Activated naive CD4-positive, alpha-beta T cell (primary cell): Measurements from ENCODE around the gene DMXL2.
"Not testable (repeated sequence)": the region's sequence is repeated elsewhere in the genome, so short reads cannot be mapped to it uniquely, and the experiment has no call there.

Source experiments
- DNase-seq, 4 experiments: peaks; one replicate each; lab custom pipeline; 2025; lab: John Stamatoyannopoulos, UW

The DMXL2 gene

DNA sequence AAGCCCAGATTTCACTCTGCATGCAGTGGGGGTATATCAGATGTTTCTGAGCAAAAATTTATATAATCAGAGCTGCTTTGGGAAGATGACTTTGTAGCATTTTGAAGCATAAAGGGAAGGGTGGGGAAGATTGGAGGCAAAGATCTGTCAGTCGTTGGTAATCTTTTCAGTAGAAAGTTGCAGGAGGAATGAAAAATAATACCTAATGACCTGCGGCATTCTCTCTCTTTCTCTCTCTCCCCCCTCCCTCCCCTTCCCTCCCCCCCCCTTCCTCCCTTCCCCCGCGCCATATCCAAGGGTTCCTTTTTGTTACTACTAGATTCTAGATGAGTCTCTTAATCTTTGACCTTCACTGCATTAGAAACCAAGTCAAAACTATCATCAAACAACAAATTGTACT is 1.5 kb upstream of the DMXL2 start:
- no peak for DNase-seq

DNA sequence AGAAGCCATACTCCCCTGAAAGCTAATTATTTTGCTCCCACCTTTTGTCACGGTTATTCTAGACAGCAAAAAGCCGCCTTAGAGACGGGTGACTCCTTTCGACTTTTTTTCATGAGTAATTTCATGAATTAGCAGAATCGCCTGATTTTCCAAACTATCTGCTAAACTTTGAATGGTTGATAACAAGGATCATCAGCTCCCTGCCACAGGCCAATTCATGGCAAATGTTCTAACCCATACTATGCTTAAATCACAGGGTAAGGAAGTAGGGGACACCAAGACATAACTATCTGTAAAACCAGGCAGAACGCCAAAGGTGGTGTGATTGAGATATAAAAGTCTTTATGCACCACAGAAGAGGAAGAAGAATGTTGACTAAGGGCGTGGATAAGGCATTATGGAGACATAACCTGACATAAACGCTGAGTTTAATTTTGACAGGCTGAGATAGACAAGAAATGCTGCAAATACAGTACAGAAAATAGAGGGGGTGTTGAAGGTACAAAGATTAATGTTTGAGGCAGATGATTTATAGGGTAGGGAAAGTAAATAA is 891 bp upstream of the DMXL2 start:
- no peak for DNase-seq

DNA sequence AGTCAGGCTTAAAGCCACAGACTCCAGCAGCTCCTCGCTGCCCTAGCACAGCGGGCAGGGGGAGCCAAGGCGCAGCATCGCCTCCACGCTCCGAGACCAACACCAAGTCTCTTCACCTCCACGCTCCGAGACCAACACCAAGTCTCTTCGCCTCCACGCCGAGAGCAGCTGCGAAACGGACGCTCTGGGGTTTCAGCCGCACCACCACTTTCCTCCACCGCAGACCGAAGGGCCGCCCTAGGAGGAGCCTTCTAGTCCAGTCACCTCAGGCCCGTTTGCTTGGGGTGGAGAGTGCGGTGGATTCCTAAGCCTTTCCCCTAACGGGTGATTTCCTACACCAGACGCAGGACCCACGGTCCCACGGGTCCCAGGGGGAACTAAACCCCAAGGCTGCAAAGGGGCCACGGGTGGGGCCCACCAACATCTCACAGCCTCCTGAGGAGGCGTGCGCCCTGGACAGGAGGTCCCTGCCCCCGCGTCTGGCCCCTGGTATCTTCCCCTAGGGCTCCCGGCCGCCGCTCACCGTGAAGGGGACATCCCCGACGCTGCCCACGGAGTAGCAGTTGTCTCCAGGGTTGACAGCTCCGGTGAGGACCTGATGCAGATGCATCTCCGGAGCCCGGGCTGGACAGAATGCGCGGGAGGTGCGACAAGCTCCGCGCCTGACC is 501 bp downstream of the DMXL2 start:
- peak in 3 of 4 experiments; percentile 1 to 5 (median 3) for DNase-seq

DNA sequence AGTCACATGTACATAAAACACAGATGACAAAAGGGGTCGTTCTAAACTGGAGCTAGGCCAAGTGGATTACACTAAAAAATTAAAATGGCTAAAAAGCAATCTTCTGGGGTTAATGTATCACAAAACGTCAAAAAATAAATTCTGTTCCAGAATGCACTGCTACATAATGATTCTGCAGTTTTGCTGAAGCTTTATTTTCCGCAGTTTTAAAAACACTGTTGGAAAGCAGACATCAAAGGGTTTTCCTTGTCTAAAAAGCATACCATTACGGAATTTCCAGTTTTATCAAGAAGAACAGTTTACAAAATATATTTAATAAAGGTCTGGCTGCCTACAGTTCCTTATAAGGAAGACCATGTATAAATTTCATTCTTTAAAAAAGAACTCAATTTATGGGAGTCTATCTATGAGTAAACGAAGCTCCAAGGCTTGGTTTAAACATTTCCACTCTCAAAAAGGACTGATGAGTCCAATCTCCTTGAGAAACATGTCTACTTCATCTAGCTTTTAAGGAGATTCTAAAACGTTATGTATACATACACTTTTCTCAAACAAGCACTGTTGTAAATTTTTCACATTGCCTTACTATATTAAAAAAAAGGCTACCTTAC is 1.3 kb downstream of the DMXL2 start:
- no peak for DNase-seq

DNA sequence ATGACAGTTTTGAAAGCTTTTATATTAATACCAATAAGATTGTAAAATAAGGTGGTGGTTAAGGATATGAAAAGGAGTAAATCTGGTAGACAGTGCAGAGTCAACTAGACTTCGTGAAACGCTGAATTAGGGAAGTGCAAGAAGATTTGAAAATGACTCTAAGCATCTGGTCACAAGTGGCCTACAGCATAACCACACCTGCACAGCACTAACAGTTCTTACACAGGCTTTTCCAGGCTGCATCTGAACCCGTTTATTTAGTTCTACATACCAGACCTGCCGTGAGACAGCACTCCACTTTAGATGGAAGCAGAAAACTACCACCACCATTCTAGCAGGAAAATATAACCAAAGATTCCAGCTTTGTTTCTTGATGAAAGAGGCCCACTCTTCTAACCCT is 1.9 kb downstream of the DMXL2 start:
- no peak for DNase-seq

DNA sequence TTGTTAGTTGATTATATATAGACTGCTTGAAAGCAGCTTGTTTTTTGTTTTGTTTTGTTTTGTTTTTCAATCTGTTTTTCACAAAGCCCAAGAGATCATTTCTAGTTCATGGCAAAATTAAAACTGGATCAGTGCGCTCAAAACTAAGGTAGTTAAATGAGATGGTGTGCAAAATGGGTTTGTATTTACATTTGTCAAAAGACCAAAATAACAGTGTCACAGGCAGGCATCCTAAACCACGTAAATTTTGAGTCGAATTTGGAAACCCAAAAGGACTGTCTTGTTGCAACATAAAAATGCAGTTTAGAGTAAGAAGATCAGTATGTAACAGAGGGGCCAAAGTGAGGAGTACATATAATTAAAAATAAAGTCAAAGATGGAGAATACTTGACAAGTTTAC is 2.4 kb downstream of the DMXL2 start:
- DNase-seq, result no peak

DNA sequence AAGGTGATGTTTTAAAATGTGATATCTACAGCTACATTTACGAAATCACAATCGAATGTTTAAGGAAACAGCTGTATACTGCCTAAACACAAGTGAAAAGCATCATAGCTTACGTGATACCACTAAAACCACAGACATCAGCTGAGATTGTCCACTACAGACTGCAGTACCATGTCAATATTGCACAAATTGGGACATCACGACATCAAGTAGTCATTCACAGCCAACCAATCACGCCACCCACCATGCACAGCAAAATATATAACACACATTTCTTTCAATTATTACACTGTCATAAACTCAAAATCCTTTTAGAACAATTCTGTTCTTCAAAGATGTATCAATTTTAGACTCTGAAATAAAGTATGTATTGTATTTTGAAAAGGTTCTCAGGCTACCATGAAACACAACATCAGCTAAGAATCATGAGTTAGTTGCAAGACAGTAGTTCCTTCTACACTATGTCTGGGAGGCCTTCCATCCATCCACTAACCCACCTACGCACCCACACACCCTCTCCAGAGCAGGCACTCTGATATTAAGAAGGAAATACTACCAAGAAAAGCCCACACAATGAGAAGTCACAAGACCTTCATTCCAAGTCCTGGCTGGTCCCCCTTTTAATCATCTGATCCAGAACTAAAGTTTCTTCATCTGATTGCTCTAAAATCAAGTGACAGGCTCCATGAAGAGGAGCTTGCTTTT is 3.1 kb downstream of the DMXL2 start:
- no peak for DNase-seq

DNA sequence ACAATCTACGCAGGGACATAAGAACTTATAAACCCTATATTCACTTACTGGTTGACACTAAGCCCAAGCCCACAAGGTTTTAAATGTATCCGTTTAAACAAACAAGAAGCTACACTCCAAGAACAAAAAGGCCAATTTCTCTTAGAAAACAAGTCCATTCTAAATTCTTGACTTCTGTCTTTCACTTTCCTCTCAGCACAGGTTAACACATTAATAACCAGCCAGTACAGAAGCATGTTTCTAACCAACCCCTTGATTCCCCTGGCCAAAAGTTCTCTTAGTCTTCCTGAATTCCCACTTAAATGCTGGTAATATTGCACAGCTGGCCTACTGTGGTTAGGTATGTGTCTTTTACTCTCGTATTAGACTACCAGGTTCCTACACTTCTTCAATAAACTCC is 4.7 kb downstream of the DMXL2 start:
- DNase-seq, result no peak

DNA sequence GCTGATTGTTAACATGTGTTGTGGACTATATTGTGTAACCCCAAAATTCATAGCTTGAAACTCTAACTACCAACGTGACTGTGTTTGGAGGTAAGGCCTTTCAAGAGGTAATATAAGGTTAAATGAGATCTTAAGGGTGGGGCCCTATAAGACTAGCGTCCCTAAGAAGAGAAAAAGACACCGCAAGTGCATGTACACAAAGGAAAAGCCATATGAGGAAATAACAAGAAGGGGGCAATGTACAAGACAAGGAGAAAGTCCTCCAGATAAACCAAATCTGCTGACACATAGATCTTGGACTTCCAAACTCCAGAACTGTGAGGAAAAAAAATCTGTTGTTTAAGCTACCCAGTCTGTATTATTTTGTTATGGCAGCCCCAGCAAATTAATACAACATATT is 8.6 kb downstream of the DMXL2 start:
- no peak for DNase-seq

DNA sequence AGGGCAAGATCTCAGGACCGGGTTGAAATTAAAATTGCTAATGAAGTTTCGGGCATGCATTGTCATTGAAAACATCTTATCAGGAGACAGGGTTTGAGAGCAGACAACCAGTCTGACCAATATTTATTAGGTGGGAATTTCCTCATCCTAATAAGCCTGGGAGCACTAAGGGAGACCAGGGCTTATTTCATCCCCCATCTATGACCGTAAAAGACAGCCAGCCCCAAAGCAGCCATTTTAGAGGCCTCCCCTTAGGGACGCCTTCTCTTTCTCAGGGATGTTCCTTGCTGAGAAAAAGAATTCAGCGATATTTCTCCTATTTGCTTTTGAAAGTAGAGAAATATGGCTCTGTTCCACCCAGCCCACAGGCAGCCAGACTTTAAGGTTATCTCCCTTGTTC is 9.9 kb downstream of the DMXL2 start:
- not testable (repeated sequence) for DNase-seq

DNA sequence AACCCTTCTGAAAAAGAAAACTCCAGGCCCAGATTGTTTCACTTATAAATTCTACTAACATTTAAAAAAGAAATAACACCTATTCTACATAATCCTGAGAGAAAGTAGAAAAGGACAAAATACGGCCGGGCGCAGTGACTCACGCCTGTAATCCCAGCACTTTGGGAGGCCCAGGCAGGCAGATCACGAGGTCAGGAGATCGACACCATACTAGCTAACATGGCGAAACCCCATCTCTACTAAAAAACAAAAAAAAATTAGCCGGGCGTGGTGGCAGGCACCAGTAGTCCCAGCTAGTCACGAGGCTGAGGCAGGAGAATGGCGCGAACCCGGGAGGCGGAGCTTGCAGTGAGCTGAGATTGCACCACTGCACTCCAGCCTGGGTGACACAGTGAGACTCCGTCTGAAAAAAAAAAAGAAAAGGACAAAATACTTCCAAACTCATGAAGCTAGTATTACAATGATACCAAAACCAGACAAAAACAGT is 19.1 kb downstream of the DMXL2 start:
- not testable (repeated sequence) for DNase-seq

DNA sequence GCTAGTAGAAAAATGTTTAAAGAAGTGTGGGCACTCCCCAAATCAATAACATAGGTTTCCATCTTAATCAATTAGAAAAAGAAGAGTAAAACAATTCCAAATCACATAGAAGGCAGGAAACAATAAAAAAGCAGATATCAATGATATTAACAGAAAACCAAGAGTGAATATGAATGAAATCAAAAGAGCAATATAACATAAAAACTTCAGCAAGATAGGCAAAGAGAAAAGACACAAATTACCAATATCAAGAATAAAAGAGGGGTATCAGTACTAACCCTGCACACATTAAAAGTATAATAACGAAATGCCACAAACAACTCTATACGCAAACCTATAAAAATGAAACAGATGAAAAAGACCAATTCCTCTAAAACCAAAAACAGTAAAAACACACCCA is 19.6 kb downstream of the DMXL2 start:
- no peak for DNase-seq

DNA sequence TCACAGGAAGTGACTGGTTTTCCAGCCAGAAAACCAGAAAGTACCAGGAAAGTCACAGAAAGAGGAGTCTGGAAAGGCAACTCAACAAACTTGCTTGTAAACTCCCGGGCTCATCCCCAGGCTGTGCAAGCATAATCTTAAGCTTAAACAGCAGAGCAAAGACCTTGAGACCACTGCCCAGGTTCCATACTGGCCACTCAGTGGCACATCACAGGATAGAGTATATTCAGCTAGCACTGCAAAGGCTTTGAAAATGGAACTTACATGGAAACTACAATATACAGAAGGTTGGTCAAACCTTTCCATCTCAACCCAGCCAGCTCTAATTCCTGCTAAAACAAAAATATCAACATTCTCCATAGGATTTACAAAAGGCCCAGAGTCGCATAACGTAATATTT is 20.1 kb downstream of the DMXL2 start:
- no peak for DNase-seq

DNA sequence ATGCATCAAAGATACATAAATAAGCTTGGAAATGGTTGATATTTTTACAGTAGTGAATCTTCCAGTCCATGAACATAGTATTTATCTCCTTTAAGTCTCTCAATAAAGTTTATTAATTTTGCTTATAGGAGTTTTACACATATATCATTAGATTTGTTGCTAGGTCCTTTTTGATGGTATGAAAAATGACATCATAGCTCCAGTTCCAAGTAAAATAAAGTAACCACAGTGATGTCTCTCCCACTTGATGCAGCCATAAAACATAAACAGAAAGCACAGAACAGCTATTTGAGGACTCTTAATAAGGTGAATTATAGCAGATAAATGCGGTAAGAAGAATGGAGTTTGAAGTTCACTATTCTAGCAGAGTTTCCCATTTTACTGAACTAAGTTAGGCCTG is 20.8 kb downstream of the DMXL2 start:
- no peak for DNase-seq

DNA sequence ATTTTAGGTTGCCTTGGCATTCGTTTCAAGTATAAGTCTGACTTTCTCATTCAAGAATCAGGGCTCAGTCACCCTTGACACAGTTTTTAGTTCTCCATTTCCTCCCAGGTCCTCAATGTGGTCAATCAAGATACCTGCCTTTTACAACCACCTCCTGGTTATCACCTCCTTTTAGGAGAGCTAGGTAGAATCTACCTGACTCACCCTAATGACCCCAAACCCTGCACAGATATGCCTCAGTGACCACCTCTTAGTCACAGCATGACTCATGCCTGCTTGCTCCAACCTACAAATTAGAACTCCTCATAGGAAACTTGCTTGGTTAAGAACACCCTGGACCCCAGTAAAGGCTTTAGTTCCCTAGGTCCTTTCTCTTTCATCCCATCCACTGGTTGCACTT is 22.5 kb downstream of the DMXL2 start:
- DNase-seq, result no peak

DNA sequence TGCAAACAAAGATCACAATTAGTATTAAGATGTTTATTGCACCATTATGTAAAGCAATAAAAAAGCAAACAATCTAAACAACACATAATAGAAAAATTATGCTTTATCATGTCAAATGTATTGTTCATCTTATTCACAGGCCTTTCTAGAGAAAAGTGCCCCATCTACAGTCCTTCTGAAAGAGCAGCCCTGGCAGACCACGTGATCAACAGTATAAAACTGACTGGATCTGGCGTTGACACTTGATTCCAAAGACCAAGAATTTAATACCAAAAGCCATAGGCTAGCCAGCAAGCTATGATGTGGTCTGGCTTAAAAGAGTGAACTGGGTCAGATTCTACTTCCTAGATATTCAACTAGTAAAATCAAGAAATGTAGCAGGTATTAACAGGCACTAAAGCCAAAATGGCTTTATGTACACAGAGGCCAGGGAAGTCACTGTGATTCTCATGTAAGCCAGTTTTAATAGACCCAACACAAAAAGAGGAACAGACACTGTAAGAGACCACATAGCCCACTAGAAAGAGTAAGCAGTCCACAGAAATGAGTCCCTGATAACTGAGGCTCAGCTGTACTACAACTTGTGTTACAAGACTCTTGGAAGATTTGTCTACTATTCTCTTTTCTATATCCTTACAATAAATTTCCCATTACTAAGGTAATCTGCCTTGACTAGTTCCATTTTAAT is 32.5 kb downstream of the DMXL2 start:
- DNase-seq, result no peak

DNA sequence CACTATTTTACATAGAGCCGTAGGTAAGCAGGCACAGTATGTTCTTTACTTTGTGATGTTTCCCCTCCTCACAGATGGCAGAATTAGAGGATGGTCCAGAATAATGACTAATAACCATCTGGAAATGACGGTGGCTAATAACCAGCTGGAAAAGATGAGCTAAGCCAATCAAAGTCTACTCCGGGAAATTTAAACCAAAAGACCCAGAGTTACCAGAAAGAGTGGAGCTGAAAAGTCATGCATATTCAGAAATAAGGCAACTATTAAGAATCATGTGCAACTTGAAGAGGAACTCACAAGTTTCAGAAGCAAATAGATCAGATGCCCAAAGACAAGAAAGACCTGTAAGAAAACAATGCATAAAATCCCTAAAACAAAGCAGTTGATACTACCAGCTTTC is 33.6 kb downstream of the DMXL2 start:
- no peak for DNase-seq

DNA sequence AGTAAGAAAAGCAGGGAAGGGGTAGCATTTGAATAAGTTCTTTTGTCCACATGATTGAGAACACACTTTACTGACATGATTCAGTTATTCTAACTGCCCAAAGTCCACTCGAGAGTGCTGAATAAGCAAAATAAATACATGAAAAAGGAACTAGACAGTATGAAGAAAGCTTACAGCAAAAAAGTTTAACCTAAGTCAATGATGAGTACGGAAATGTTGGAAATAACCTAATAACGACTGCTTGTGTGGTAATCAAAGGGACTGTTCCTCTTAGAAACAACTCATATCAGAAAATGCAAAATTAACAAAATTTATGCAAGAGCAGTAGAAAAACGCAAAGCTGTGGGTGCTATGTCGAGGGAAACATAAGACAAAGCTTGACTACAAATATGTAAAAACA is 36.6 kb downstream of the DMXL2 start:
- DNase-seq, result no peak

DNA sequence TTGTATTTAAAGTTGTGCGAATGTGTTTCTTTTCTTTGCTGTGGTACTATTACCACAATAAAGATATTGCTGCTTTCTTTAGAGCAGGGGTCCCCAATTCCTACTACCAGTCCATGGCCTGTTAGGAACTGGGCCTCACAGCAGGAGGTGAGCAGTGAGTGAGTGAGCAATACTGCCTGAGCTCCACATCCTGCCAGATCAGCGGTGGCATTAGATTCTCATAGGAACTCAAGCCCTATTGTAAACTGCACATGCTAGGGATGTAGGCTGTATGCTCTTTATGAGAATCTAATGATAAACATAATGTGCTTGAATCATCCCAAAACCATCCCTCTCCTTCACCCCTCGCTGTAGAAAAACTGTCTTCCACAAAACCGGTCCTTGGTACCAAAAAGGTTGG is 41.6 kb downstream of the DMXL2 start:
- no peak for DNase-seq

DNA sequence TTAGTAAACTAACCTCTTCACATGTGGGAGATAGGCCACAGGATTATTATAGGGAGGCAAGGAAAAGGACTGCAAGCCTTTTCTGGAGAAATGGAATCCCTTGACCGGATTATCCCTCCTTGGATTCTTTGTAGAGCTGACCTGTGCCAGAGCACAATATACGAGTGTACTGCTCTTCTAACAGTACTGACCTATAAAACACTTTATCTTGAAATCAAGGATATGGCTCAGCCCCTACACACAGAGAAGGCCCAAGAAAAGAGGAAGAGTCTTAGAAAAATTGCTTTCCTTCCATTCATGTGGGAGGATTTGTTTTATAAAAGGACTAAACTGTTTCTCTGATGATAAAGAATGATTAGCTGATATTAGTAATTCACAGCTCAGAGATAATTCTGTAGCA is 42.2 kb downstream of the DMXL2 start:
- no peak for DNase-seq

DNA sequence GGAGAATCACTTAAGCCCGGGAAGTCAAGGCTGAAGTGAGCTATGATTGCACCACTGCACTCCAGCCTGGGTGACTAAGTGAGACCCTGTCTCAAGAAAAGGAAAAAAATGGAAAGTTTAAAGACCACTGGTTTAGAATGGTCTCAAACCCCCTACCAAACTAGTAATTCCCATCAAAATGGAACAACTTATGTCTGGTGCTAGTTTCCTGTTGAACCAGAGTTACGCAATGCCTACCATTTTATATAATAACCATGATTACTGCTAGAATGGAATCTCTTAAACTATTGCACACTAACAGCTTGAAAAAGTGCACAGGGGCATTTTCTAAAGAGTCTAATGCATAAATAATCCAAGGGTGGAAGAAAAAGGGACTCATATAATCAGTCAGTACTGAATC is 43.6 kb downstream of the DMXL2 start:
- DNase-seq, result no peak

DNA sequence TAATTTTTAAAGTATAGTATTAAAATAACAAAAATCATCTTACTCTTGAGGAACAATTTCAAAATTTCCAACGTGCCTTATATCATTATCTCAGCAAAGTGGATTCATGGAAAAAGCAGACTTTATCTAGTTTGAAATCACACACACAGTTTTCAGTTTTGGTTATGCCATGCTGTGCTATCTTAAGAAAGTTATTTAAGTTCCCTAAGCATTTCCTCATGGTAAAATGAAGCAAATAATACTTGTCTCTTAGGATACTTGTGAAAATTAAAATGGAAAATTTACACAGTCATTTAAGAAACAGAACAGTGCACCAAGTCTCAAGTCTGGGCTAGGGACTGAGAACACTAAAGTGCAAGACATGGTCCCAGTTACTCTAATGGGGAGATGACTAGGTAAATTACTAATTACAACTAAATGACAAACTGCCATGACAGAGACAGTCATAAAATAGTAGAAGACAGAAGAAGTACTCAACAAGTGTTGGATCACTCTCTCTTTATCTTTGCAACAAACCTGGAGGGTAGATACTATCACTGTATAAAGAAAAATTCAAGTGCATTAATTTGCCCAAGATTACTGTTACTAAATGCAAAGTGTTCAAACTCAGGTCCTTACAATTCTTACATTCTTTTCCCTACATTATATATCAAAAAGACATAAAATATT is 44.8 kb downstream of the DMXL2 start:
- DNase-seq, result no peak
